HEK293 (cell line): ENCODE data around the gene KRT8.
A peak's percentile ranks its signal among the peaks of the same experiment; 100 is the strongest.

Experiments
- CTCF ChIA-PET: fragments of 350-600 bp; formaldehyde crosslinking; extraction: SDS; loops from one replicate; lab custom pipeline; 2021; ENCODE audit warnings: antibody characterized with exemption; lab: Yijun Ruan, JAX
- POLR2A ChIA-PET: fragments of 300-600 bp; formaldehyde crosslinking; extraction: SDS; loops from one replicate; lab custom pipeline; 2020; ENCODE audit warnings: antibody characterized with exemption, inconsistent platforms; lab: Yijun Ruan, JAX
- H3K27ac ChIP-seq: fragments of 200-500 bp; sonication (Bioruptor generic); 2 replicates; pipeline ENCODE4 v1.5.1; 2014; ENCODE audit warnings: low read depth, low read length, control low read depth, inconsistent platforms; ENCODE audit errors: extremely low read depth
- H3K36me3 ChIP-seq, 2 experiments: fragments of 200-500 bp in 1 of 2; sonication (Bioruptor generic) in 1 of 2; 1 replicate in 1 of 2; 2 replicates in 1 of 2; pipeline ENCODE4 v1.5.1; 2014 to 2017; ENCODE audit warnings: inconsistent platforms in 2 of 2, low read length in 2 of 2; ENCODE audit not compliant: control insufficient read depth in 2 of 2, insufficient read depth in 1 of 2
- H3K4me1 ChIP-seq: fragments of 200-500 bp; sonication (Bioruptor generic); 2 replicates; pipeline ENCODE4 v1.5.1; 2014; ENCODE audit warnings: mild to moderate bottlenecking, low read length, inconsistent platforms; ENCODE audit not compliant: control insufficient read depth, insufficient read depth
- H3K4me3 ChIP-seq: 2 replicates; pipeline ENCODE4 v1.5.1; 2011; ENCODE audit warnings: low read depth, mild to moderate bottlenecking, control low read depth, low read length, moderate library complexity
- H3K9me3 ChIP-seq: fragments of 200-500 bp; sonication (Bioruptor generic); 2 replicates; pipeline ENCODE4 v1.5.1; 2014; ENCODE audit warnings: low read depth, low read length, inconsistent platforms; ENCODE audit not compliant: control insufficient read depth, insufficient read depth
- ELK4 ChIP-seq: IDR thresholded peaks from 2 replicates; pipeline ENCODE4 v1.6.1; 2011; ENCODE audit warnings: mild to moderate bottlenecking, low read depth, low read length, borderline replicate concordance
- HOXD13 ChIP-seq: sonication (generic); formaldehyde crosslinking; IDR thresholded peaks from 2 replicates; pipeline ENCODE4 v1.8.0; 2022; ENCODE audit warnings: missing genetic modification reagents, borderline replicate concordance
- RBAK ChIP-seq: fragments of 450-650 bp; formaldehyde crosslinking; IDR thresholded peaks from 2 replicates; pipeline ENCODE4 v1.5.1; 2016; ENCODE audit warnings: missing biosample characterization, missing genetic modification characterization
- REPIN1 ChIP-seq: fragments of 450-650 bp; formaldehyde crosslinking; IDR thresholded peaks from 2 replicates; pipeline ENCODE4 v1.5.1; 2017; ENCODE audit warnings: missing biosample characterization, missing genetic modification characterization, low read depth
- ZBTB8A ChIP-seq: fragments of 450-650 bp; formaldehyde crosslinking; IDR thresholded peaks from 2 replicates; pipeline ENCODE4 v1.5.1; 2016; ENCODE audit warnings: missing biosample characterization, missing genetic modification characterization
- ZFP69B ChIP-seq: fragments of 450-650 bp; formaldehyde crosslinking; IDR thresholded peaks from 2 replicates; pipeline ENCODE4 v1.5.1; 2016; ENCODE audit warnings: missing biosample characterization, missing genetic modification characterization
- ZNF112 ChIP-seq: fragments of 450-650 bp; formaldehyde crosslinking; IDR thresholded peaks from 2 replicates; pipeline ENCODE4 v1.5.0; 2017; ENCODE audit warnings: missing biosample characterization, missing genetic modification characterization
- ZNF121 ChIP-seq: fragments of 450-650 bp; formaldehyde crosslinking; IDR thresholded peaks from 2 replicates; pipeline ENCODE4 v1.5.1; 2016; ENCODE audit warnings: missing biosample characterization, missing genetic modification characterization
- ZNF146 ChIP-seq: fragments of 450-650 bp; formaldehyde crosslinking; IDR thresholded peaks from 2 replicates; pipeline ENCODE4 v1.5.1; 2016; ENCODE audit warnings: missing biosample characterization, missing genetic modification characterization
- ZNF266 ChIP-seq: fragments of 450-650 bp; formaldehyde crosslinking; IDR thresholded peaks from 2 replicates; pipeline ENCODE4 v1.5.1; 2016; ENCODE audit warnings: missing biosample characterization, missing genetic modification characterization, low read depth
- ZNF292 ChIP-seq: fragments of 450-650 bp; formaldehyde crosslinking; IDR thresholded peaks from 2 replicates; pipeline ENCODE4 v1.5.1; 2016; ENCODE audit warnings: low read depth, missing biosample characterization, missing genetic modification characterization, borderline replicate concordance
- ZNF394 ChIP-seq: fragments of 450-650 bp; formaldehyde crosslinking; IDR thresholded peaks from 2 replicates; pipeline ENCODE4 v1.5.1; 2016; ENCODE audit warnings: missing biosample characterization, missing genetic modification characterization, mild to moderate bottlenecking, moderate library complexity, borderline replicate concordance
- ZNF510 ChIP-seq: fragments of 450-650 bp; formaldehyde crosslinking; IDR thresholded peaks from 2 replicates; pipeline ENCODE4 v1.5.1; 2018; ENCODE audit warnings: mild to moderate bottlenecking, missing genetic modification characterization, missing biosample characterization; ENCODE audit not compliant: insufficient replicate concordance
- ZNF514 ChIP-seq: fragments of 450-650 bp; formaldehyde crosslinking; IDR thresholded peaks from 2 replicates; pipeline ENCODE4 v1.5.1; 2016; ENCODE audit warnings: missing biosample characterization, missing genetic modification characterization
- ZNF529 ChIP-seq: fragments of 450-650 bp; formaldehyde crosslinking; IDR thresholded peaks from 2 replicates; pipeline ENCODE4 v1.5.1; 2017; ENCODE audit warnings: missing genetic modification characterization, missing biosample characterization; ENCODE audit not compliant: insufficient replicate concordance
- ZNF548 ChIP-seq: fragments of 450-650 bp; formaldehyde crosslinking; IDR thresholded peaks from 2 replicates; pipeline ENCODE4 v1.5.1; 2016; ENCODE audit warnings: missing biosample characterization, missing genetic modification characterization
- ZNF560 ChIP-seq: fragments of 450-650 bp; formaldehyde crosslinking; IDR thresholded peaks from 2 replicates; pipeline ENCODE4 v1.5.1; 2017; ENCODE audit warnings: missing biosample characterization, missing genetic modification characterization, borderline replicate concordance
- ZNF571 ChIP-seq: fragments of 450-650 bp; formaldehyde crosslinking; IDR thresholded peaks from 2 replicates; pipeline ENCODE4 v1.5.0; 2017; ENCODE audit warnings: missing biosample characterization, missing genetic modification characterization
- ZNF585B ChIP-seq: fragments of 450-650 bp; formaldehyde crosslinking; IDR thresholded peaks from 2 replicates; pipeline ENCODE4 v1.5.1; 2016; ENCODE audit warnings: missing biosample characterization, missing genetic modification characterization
- ZNF596 ChIP-seq: fragments of 450-650 bp; IDR thresholded peaks from 2 replicates; pipeline ENCODE4 v1.5.0; 2018; ENCODE audit warnings: missing biosample characterization, mild to moderate bottlenecking, missing genetic modification characterization, moderate library complexity
- ZNF624 ChIP-seq: fragments of 450-650 bp; formaldehyde crosslinking; IDR thresholded peaks from 2 replicates; pipeline ENCODE4 v1.5.1; 2017; ENCODE audit warnings: missing biosample characterization, missing genetic modification characterization
- ZNF660 ChIP-seq: fragments of 450-650 bp; IDR thresholded peaks from 2 replicates; pipeline ENCODE4 v1.5.1; 2018; ENCODE audit warnings: missing biosample characterization, mild to moderate bottlenecking, missing genetic modification characterization
- ZNF692 ChIP-seq: fragments of 450-650 bp; formaldehyde crosslinking; IDR thresholded peaks from 2 replicates; pipeline ENCODE4 v1.5.1; 2016; ENCODE audit warnings: missing biosample characterization, missing genetic modification characterization
- ZNF701 ChIP-seq: fragments of 450-650 bp; formaldehyde crosslinking; IDR thresholded peaks from 2 replicates; pipeline ENCODE4 v1.5.1; 2016; ENCODE audit warnings: missing biosample characterization, missing genetic modification characterization
- ZNF792 ChIP-seq: fragments of 450-650 bp; formaldehyde crosslinking; IDR thresholded peaks from 2 replicates; pipeline ENCODE4 v1.5.1; 2016; ENCODE audit warnings: missing biosample characterization, missing genetic modification characterization

The KRT8 gene

GRCh38 chr12:52892974-52893373 is 11.9 kb downstream of the KRT8 start (continued):
- TF ChIP-seq ZNF514 (no peak), ZNF624 (tag by site-specific recombination) (no peak), ELK4 (no peak), ZNF571 (tag by site-specific recombination) (no peak), ZNF660 (tag by site-specific recombination) (no peak), ZNF146 (tag by site-specific recombination) (peak; percentile 99), ZNF701 (tag by site-specific recombination) (no peak), ZFP69B (tag by site-specific recombination) (no peak), ZNF692 (tag by site-specific recombination) (no peak), ZNF266 (tag by site-specific recombination) (no peak), ZBTB8A (tag by site-specific recombination) (no peak)
- TF ChIP-seq, all 188 proteins: peak for 3

GRCh38 chr12:52892207-52892852 is 12.5 kb downstream of the KRT8 start:
- ChIA-PET CTCF (interaction anchor here (0.6 to 20.1 kb wide), 4 partner anchors 11 to 579 kb away, joined by 4 to 316 read pairs (median 132); no protein-coding TSS in a partner anchor), POLR2A (interaction anchor here (5.3 kb wide), 1 partner anchor 12 kb away, joined by 57 read pairs; the partner anchor contains the start of gene KRT8)
- Histone ChIP-seq H3K27ac (no peak overlapping the region), H3K4me3 (no peak overlapping the region), H3K9me3 (no peaks in the 10 kb centered on the region), H3K4me1 (peaks cover 15% of the 10 kb centered on the region), H3K36me3 (peaks cover 0 to 15% of the 10 kb centered on the region in 2 experiments; a peak in 1 of 3 replicates)
- no peak for TF ChIP-seq ZNF292 (tag by site-specific recombination)
- TF ChIP-seq RBAK, result no peak
- no peak for TF ChIP-seq ZNF394 (tag by site-specific recombination)
- TF ChIP-seq HOXD13, result no peak
- TF ChIP-seq ZNF510 (tag by site-specific recombination), result no peak
- TF ChIP-seq ZNF560 (tag by site-specific recombination), result no peak
- TF ChIP-seq ZNF112 (tag by site-specific recombination), result no peak
- no peak for TF ChIP-seq REPIN1 (tag by site-specific recombination)
- no peak for TF ChIP-seq ZNF585B
- no peak for TF ChIP-seq ZNF548 (tag by site-specific recombination)
- TF ChIP-seq ZNF596 (tag by site-specific recombination), result no peak
- TF ChIP-seq ZNF529 (tag by site-specific recombination), result no peak
- TF ChIP-seq ZBTB8A (tag by site-specific recombination), result no peak
- no peak for TF ChIP-seq ZNF792
- no peak for TF ChIP-seq ZNF121
